ENCODE data around the gene TOMM7.

GRCh38 chr7:22832401-22832800, 9.8 kb upstream of the TOMM7 start:
- TF ChIP-seq POLR2A (IDR thresholded peaks at IDR 0.05; ENCODE audit: low read depth, low read length) (no peak), POLR2AphosphoS5 (IDR thresholded peaks at IDR 0.05; ENCODE audit: low read depth, low read length) (no peak), TAF1 (IDR thresholded peaks at IDR 0.05; ENCODE audit: borderline replicate concordance, low read depth, low read length) (no peak)
